Stimulated activated CD4-positive, alpha-beta T cell treated with anti-CD3 and anti-CD28 coated beads, Interleukin-4, amount 100 ng/mL, for 4 hours (primary cell): ENCODE measurements around the gene CEMP1.
A peak's percentile ranks its signal among the peaks of the same experiment; 100 is the strongest.
"Not testable (repeated sequence)": the region's sequence is repeated elsewhere in the genome, so short reads cannot be mapped to it uniquely, and the experiment has no call there.

Source experiments
- DNase-seq, 2 experiments: peaks; one replicate each; pipeline ENCODE4 v3.0.0-alpha.2; 2020

CEMP1 gene

DNA sequence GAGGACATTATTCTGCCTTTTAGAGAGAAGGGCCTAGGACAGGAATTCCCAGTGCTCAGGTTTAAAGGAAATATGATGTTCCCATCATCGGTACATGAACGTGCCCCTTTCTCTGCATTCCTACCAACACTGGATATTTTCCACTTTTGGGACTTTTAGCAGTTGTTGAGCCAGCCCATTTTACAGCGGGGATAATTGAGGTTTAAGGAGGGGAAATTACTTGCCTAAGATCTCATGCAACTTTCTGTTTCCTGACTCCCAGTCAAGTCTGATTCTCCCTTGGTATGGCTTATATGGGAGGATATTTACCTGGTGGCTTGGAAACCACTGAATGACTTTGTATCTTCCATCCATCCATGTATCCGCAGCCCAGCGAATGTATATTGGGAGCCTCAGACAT is 3.1 kb upstream of the CEMP1 start:
- not testable (repeated sequence) for DNase-seq

DNA sequence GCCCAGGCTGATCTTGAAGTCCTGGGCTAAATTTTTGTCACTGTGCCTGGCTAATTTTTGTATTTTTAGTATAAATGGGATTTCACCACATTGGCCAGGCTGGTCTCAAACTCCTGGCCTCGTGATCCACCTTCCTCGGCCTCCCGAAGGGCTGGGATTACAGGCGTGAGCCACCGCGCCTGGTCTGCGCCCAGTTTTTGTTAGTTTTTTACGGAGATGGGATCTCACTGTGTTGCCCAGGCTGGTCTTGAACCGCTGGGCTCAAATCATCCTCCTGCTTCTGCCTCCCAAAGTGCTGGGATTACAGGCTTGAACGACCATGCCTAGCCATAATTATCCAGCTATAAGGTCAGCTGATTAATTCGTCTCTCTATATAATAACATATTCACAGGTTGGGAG is 2.7 kb upstream of the CEMP1 start:
- no peak for DNase-seq

DNA sequence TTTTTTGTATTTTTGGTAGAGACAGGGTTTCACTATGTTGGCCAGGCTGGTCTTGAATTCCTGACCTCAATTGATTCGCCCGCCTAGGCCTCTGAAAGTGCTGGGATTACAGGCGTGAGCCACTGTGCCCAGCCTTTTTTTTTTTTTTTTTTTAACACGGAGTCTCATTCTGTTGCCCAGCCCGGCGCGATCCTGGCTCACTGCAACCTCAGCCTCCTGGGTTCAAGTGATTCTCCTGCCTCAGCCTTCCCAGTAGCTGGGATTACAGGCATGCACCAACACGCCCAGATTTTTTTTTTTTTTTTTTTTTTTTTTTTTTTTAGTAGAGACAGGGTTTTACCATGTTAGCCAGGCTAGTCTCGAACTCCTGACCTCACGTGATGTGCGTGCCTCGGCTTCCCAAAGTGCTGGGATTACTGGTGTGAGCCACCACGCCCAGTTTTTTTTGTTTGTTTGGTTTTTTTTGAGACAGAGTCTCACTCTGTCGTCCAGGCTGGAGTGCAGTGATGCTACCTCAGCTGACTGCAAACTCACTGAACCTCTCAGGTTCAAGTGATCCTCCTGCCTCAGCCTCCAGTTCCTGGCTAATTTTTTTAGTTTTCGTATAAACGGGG is 2.0 kb upstream of the CEMP1 start:
- DNase-seq, result not testable (repeated sequence)

DNA sequence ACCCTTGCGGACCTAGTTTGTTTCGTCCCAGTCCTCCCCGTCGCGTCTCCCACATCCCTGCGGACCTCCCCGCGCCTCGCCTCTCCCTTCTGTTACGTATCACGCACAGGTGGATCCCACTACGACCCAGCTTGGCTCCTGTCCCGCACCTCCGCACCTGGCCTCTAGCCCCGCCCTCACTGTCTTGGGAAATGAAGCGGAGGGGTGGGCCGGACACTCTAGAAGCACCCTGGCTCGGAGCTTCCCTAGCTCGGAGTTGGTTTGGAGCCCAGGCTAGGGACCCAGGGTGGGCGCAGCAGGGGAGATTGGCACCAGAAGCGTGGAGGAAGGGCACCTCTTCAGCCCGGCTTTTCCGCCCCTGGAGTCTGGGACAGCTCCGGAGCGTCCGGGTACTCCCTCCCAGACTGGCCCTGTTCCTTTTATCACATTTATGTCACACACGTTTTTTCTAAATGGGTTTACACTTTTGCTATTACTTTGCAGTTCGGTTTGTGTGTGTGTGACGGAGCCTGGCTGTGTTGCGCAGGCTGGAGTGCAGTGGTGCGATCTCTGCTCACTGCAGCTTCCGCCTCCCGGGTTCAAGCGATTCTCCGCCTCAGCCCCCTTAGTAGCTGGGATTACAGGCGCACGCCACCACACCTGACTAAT is 1.4 kb upstream of the CEMP1 start:
- peak; percentile 44 to 48 for DNase-seq

DNA sequence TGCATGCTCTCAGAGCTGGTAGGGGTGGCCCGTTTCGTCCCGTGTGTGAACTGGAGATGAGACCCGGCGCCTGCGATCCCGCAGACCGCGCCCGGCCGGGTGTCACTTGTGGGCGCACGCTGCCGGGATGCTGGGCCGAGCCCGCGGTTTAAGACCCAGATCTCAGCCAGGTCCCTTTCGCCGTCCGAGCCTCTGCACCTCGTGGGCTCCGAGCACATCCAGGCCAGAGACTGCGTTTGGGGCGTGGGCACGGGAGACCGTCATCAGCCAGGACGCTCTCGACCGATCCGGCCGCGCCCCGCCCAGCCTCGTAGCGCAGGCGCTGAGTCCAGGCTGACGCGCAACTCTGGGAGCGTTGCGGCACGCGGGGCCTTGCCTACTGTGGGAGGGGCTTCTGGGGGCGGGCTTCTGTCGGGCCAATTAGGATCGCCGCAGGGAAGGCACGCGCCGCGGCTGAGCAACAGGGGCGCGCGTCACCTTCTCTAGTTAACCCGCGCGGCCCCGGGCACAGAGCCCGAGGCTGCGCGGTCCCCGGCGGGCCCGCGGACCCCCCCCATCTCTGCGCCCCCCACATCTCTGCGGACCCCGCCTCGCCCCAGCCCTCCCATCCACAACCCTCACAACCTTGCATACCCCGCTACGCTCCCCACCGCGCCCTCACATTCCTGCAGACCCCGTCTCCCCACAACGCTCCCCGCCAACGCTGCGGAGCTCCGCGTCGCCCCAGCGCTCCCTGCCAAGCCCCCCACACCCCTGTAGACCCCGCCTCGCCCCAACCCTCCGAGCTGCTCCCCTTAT is 687 bp upstream of the CEMP1 start:
- DNase-seq, result peak; percentile 96 to 97

DNA sequence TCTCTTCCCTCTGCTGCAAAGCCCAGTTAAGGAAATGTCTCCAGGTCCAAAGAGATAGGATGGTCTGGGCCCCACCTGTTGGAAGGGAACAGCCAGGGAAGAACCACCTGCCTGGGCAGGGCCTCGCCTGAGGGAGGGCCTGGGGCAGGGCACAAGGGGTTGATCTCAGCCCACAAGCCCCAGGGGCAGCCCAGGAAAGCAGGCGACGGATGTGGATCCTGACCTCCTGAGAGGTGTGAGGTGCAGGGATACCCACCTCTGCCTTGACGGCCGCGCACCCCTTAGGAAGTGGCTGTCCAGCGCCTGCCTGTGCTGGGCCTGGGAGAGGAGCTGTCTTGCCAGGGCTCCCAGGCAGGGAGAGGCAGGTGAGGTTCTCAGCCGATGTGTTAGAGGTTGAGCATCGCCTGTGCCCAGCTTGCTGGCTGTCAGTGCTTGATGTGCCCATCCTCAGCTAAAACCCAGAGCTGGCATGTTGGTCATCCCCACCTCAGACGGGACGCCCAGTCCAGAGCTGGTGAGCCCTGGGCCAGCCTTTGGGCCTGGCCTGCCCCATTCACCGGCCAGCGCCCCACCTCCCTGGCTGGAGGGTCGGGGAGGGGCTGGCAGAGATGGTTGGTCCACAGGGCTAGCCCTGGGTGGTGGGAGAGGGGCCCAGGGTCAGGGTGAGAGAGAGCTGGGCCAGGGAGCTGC is 434 bp downstream of the CEMP1 start:
- no peak for DNase-seq

DNA sequence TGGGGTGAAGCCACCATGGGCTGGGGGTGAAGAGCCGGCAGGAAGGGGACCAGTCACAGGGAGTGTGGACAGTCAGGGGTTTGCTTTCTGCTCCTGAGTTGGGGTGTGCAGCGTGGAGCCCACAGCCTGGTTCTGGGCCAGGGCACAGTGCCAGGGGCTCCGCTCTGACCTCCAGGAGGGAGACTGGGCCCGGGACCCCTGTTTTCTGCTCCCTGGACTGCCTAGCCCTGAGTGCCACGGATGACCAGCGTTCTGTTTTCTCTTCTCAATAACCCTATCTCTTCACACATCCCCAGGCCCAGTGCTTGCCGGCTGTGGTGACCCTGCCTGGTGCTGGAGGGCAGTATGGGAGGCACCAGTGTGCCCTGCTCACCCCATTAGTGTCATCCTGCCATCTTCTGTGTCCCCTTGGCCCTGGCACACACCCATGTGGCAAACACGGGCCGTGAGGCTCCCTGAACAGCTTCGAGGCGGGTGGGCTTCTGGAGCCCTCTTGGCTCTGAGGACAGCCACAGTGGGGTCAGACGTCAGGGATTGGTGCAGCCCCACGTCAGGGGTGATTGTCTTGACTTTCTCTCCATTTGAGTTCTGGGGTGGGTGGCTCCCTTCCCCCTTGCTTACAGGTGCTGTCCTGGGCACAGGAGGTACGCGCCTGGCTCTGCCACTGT is 1.1 kb downstream of the CEMP1 start:
- DNase-seq, result no peak

DNA sequence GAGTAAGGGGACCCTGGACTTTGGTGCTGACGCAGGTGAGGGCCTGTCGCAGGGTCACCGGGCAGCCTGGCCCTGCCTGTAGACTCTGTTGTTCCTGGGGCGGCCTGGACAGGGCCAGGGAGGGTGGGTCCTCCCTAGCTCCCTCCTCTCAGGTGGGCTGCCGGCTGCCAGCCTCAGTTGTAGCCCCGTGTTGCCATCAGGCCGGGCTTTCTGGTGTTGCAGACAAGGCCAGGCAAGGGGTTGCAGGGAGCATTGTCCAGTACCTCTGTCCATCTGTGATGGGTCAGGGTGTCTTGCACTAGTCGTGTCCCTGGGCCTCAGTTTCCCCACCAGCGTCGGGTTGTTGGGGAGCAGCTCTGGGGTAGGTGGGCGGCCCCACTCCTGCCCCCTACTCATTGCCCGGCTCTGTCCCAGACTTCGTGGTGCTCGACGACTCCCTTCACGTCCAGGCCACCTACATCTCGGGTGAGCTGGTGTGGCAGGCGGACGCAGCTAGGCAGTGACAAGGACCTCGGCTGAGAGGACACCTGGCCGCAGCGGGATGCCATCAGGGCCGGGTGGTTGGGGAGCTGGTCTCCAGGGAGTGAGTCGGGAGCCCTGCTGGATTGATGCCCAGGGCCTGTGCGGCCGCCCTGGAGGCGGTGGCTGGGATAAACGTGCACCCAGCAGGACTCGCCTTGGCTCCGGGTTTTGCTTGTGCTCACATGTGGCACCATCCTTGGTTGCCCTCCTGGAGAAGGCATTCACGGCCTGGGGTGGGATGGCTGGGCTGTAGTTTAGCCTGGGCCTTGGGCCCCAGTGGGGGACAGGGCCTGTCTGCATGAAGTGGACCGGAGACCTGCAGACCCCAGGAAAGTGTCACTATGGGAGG is 1.9 kb downstream of the CEMP1 start:
- DNase-seq, result no peak

DNA sequence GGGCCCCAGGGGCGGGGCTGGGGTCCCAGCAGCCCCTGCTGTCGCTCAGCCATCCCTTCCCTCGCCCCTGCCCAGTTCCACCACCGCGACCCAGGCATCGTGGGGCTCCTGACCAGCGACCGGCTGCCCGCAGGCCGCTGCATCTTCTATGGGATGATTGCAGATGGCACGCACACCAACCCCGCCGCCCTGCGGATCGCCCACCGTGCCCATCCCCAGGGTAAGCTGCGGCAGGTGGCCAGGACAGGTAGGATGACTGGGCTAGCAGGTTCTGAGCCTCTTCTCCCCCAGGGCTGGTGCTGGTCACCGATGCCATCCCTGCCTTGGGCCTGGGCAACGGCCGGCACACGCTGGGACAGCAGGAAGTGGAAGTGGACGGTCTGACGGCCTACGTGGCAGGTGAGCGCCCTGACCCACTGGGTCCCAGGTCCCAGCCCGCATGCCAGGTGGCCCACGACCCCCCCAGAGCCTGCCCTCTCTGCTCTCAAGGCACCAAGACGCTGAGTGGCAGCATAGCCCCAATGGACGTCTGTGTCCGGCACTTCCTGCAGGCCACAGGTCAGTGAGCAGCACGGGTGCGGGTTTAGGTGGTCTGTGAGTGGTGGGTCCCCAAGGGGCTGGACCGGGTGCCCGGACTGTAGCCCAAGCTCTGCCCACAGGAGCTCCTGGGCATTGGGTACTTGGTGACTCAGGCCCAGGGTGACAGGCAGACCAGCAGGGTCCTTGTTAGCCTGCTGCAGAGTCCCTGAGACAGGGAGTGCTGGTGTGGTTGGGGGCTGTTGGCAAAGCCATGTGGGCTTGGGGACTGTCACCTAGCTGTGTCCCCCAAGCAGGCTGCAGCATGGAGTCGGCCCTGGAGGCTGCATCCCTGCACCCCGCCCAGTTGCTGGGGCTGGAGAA is 2.8 kb downstream of the CEMP1 start:
- no peak for DNase-seq

DNA sequence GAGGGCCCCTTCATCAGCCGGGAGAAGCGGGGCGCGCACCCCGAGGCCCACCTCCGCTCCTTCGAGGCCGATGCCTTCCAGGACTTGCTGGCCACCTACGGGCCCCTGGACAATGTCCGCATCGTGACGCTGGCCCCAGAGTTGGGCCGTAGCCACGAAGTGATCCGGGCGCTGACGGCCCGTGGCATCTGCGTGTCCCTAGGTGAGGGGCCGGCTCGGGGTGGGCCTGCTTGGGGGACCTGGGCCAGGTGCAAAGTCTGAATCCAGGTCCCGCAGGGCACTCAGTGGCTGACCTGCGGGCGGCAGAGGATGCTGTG is 3.5 kb downstream of the CEMP1 start:
- DNase-seq, result no peak

DNA sequence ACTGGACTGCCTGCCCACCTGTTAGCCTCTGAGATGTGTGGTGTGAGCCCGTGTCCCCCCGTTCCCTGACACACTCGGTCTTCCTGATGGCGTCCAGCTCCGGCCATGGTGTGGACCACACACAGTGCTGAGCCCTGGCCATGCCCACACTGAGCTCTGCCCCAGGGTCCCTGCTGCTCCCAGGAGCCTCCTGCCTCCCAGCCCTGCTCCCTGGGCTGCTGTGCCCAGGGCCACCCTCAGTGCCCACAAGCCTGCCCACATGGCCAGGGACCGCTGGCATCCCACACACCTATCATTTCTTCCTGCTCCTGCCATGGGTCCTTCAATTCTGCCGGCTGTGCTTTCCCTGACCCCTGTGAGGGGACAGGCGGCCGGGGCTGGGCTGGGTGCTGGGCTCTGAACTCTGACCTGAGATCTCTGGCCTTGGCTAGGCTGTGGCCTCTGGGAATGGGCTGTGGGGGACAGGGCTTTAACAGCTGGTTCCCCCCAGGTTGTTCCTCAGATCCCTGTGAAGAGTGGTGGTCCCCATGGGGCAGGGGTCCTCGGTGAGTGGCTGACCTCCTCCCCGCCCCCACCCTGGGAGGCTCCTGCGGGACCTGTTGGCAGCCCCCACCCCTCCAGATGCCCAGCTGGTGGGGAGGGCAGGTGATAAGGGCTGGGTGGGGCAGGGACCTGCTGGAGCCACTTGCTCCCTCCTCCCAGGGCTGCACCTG is 4.0 kb downstream of the CEMP1 start:
- DNase-seq, result no peak

DNA sequence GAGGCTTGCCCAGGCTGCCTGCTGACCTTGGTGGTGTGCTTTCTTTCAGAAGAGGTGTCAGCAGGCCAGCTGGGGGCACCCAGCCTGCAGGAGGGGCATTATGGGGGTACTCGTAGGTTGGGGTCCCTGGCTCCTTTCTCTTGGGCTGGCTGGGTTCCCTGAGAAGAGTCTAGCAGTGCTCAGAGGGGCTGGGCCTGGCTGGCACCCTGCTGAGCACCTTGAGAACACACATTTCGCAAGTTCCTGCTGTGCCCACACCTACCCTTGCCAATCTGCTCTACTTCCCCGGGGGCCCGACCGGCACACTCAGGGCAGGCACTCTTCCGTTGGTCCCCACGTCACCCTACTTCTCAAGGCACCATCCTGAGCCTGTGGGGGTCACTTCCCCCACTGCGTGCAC is 5.1 kb downstream of the CEMP1 start:
- DNase-seq, result no peak

DNA sequence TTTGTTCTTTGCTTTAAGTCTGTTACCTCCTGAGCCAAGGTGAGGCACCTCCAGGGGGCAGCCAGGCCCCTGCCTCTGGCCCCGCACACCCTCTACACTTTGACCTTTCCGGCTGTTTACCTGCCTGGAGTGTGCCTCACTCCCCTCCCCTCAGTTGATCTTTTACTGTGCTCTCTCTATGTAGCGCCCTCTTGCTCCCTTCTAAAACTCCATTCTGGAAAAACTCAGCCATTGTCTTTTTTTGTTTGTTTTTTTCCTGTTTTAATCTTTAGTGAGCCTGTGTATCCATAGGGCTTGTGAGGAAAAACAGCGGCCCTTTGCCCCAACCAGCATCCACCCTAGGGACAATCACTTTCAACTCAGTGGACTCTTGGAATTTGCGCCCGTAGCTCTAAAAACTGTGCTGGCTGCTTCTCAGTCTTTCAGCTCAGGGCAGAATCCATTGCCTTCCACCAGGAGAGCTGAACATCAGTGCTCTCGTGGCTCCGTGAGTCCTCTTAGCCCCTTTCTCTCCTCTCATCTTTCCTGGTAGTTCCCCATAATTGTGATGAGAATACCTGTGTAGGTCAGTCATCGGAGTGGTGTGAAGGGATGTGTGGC is 6.8 kb downstream of the CEMP1 start:
- DNase-seq, result no peak

DNA sequence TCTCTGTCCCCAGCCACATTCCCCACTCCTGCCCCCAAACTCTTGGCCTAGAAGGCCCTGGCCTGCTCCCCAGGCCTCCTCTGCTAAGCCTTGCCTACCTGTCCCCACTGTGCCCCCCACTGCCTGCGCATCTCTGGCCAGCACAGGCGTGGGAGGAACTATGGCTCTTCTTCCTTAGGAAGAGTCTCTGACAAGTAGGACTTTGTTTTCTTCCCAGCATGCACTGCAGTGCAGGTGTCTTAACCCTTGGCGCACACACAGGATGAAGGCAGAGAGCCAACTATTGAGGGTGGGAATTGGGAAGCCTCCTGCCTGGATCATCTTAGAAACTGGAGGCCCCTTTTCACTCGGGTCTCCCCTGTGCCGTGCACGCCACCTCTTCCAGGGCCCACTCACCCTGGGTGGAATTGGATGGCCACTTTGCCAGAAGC is 7.4 kb downstream of the CEMP1 start:
- no peak for DNase-seq

DNA sequence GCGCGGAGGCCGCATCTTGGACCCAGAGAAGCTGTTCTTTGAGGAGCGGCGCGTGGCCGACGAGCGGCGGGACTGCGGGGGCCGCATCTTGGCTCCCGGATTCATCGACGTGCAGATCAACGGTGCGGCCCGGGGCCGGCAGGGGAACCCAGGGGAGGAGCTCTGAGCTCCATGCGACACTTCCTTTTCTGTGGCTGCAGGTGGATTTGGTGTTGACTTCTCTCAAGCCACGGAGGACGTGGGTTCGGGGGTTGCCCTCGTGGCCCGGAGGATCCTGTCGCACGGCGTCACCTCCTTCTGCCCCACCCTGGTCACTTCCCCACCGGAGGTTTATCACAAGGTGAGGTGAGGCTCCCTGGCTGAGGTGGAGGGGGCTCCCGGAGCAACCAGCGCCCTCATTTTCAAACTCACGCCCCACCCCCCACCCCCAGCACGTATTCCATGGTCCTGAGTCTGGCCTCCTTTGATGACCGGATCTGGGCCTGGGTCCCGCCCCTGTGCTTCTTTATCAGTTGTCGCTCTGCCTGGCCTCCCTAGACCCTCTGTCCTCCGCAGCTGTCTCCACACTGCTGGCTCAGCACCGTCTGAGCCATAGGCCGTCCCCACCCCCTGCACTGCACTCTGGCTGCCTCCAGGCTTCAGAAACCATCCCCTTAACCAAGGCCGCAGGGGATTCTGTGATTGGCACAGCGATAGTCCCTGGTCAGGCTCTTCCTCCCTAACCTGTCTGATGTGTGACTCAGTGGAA is 10.2 kb downstream of the CEMP1 start:
- peak; percentile 22 to 43 for DNase-seq

DNA sequence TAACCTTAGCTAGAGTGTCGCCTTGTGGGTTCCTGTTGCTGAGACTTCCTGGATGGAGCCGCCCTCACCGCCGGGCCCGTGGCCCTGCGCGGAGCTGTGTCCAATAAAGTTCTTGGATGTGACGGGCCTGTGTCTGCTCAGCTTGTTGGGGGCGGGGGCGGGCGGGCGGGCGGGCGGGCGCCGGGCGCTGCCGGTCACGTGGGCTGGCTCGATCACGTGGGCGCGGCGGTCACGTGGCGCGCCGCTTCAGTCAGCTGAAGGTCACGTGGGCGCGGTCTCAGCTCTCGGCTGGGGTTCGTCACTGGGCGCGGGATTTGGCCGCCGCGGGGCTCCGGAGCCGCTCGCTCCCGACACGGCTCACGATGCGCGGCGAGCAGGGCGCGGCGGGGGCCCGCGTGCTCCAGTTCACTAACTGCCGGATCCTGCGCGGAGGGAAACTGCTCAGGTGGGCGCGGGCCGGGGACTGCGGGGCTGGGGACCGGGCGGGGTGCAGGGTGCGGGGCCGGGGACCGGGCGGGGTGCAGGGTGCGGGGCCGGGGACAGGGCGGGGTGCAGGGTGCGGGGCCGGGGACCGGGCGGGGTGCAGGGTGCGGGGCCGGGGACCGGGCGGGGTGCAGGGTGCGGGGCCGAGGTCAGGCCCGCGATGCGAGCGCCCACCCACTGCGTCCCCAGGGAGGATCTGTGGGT is 11.0 kb downstream of the CEMP1 start, which contains the start of gene AMDHD2:
AMDHD2 (plus strand) TSS at position 275 of the 687 bp plus-strand sequence; CDS start at position 363, 88 bp downstream.
- DNase-seq, result peak; percentile 88 to 89

DNA sequence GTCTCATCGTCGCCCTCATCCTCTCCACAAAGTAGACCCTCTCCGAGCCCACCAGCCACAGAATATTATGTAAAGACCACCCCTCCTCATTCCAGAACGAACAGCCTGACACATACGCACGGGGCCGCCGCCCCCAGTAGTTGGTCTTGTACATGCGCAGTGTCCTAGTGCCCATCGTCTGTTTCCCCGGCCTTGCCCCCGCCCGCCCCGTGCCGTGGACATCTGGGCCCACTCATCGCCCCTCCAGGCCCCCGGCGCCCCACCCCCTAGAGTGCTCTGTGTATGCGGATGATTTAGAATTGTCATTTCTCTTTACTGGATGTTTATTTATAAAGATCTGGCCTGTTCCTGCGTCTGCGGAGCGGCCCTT is 11.5 kb downstream of the CEMP1 start:
- no peak for DNase-seq
